MM.1S (cell line): ENCODE measurements around the gene ASIC5.

ENCODE experiments used
- DNase-seq: peaks from one replicate; pipeline ENCODE4 v3.0.0-alpha.2; 2015
- H2AFZ ChIP-seq: fragments of 300-600 bp; sonication (generic); 2 replicates; pipeline ENCODE4 v1.6.0; 2016; ENCODE audit warnings: antibody characterized with exemption, low read length
- H3F3A ChIP-seq: fragments of 300-600 bp; sonication (generic); 2 replicates; pipeline ENCODE4 v1.6.1; 2016; ENCODE audit warnings: mild to moderate bottlenecking, antibody characterized with exemption, low read length, moderate library complexity, mixed read lengths; ENCODE audit not compliant: insufficient read depth
- H3K27ac ChIP-seq: fragments of 300-600 bp; sonication (generic); 2 replicates; pipeline ENCODE4 v1.5.1; 2016; ENCODE audit warnings: mild to moderate bottlenecking, low read length
- H3K27me3 ChIP-seq: fragments of 300-600 bp; sonication (generic); replicated peaks from 2 replicates; pipeline ENCODE4 v1.6.0; 2016; ENCODE audit warnings: low read length; ENCODE audit not compliant: insufficient read depth
- H3K36me3 ChIP-seq: fragments of 300-600 bp; sonication (generic); replicated peaks from 2 replicates; pipeline ENCODE4 v1.6.1; 2016; ENCODE audit warnings: mild to moderate bottlenecking, low read length, mixed read lengths; ENCODE audit not compliant: insufficient read depth
- H3K4me1 ChIP-seq: fragments of 300-600 bp; sonication (generic); 2 replicates; pipeline ENCODE4 v1.6.1; 2016; ENCODE audit warnings: low read length, mixed read lengths
- H3K4me2 ChIP-seq: fragments of 300-600 bp; sonication (generic); 2 replicates; pipeline ENCODE4 v1.6.0; 2016; ENCODE audit warnings: low read depth, low read length
- H3K4me3 ChIP-seq: fragments of 300-600 bp; sonication (generic); 2 replicates; pipeline ENCODE4 v1.5.1; 2016; ENCODE audit warnings: low read length, mixed read lengths
- H3K79me2 ChIP-seq: fragments of 300-600 bp; sonication (generic); 2 replicates; pipeline ENCODE4 v1.6.1; 2016; ENCODE audit warnings: mixed run types, low read length, mixed read lengths
- H3K9ac ChIP-seq: fragments of 300-600 bp; sonication (generic); 2 replicates; pipeline ENCODE4 v1.6.1; 2016; ENCODE audit warnings: low read length, mixed read lengths
- H3K9me2 ChIP-seq: fragments of 300-600 bp; sonication (generic); replicated peaks from 2 replicates; pipeline ENCODE4 v1.6.1; 2016; ENCODE audit warnings: mild to moderate bottlenecking, low read length, mixed read lengths; ENCODE audit not compliant: insufficient read depth
- H3K9me3 ChIP-seq: fragments of 300-600 bp; sonication (generic); replicated peaks from 2 replicates; pipeline ENCODE4 v1.6.1; 2016; ENCODE audit warnings: mild to moderate bottlenecking, low read length, mixed read lengths; ENCODE audit not compliant: insufficient read depth
- H4K20me1 ChIP-seq: fragments of 300-600 bp; sonication (generic); 2 replicates; pipeline ENCODE4 v1.6.1; 2016; ENCODE audit warnings: mild to moderate bottlenecking, low read length, moderate library complexity, mixed read lengths; ENCODE audit not compliant: insufficient read depth
- CTCF ChIP-seq: fragments of 300-600 bp; sonication (generic); IDR thresholded peaks from 2 replicates; pipeline ENCODE4 v1.5.1; 2016; ENCODE audit warnings: antibody characterized with exemption, low read length, mixed read lengths
- EZH2 ChIP-seq: fragments of 300-600 bp; sonication (generic); optimal IDR thresholded peaks from 2 replicates; pipeline ENCODE3; 2017; ENCODE audit warnings: low read depth, mild to moderate bottlenecking, antibody characterized with exemption, low read length, mixed read lengths
- EZH2phosphoT487 ChIP-seq: fragments of 300-600 bp; sonication (generic); IDR thresholded peaks from 2 replicates; pipeline ENCODE4 v1.6.1; 2018; ENCODE audit warnings: antibody characterized with exemption, low read length

Gene ASIC5

GRCh38 chr4:155789982-155790381 lies 76.1 kb downstream of the ASIC5 start:
- no peak for DNase-seq
- no peaks in the 10 kb centered on the region for H3K79me2 ChIP-seq
- H3K4me1 ChIP-seq = peaks cover 8% of the 10 kb centered on the region
- no peaks in the 10 kb centered on the region for H3K36me3 ChIP-seq
- H2AFZ ChIP-seq = no peak overlapping the region
- no peak overlapping the region for H3K27ac ChIP-seq
- no peak overlapping the region for H3K4me3 ChIP-seq
- H3F3A ChIP-seq = 0 out of 2 replicates have a peak, but pooled peaks cover 3% of the 10 kb centered on the region
- no peaks in the 10 kb centered on the region for H3K9me3 ChIP-seq
- no peaks in the 10 kb centered on the region for H3K9me2 ChIP-seq
- H3K27me3 ChIP-seq = no peaks in the 10 kb centered on the region
- H3K9ac ChIP-seq = no peak overlapping the region
- peak overlapping the region; percentile 94 for H3K4me2 ChIP-seq
- H4K20me1 ChIP-seq = no peaks in the 10 kb centered on the region
- TF ChIP-seq EZH2 (no peak), CTCF (no peak), EZH2phosphoT487 (no peak)

- TF ChIP-seq EZH2phosphoT487 (no peak), CTCF (no peak), EZH2 (no peak)
- Histone ChIP-seq H3K27me3 (no peaks in the 10 kb centered on the region), H3F3A (0 out of 2 replicates have a peak, but pooled peaks cover 3% of the 10 kb centered on the region), H3K9me2 (no peaks in the 10 kb centered on the region), H3K4me3 (peak overlapping the region; percentile 47), H3K36me3 (no peaks in the 10 kb centered on the region), H3K4me2 (peak overlapping the region; percentile 94), H3K9ac (0 out of 2 replicates have a peak overlapping the region, but pooled peaks have one; percentile 10), H4K20me1 (no peaks in the 10 kb centered on the region), H3K9me3 (no peaks in the 10 kb centered on the region), H3K4me1 (peaks cover 8% of the 10 kb centered on the region), H2AFZ (peak overlapping the region; percentile 88), H3K79me2 (no peaks in the 10 kb centered on the region), H3K27ac (no peak overlapping the region)
- peak; percentile 36 for DNase-seq
Measured at GRCh38 chr4:155789391-155789790, 76.7 kb downstream of the ASIC5 start.

GRCh38 chr4:155787113-155787710 lies 78.9 kb downstream of the ASIC5 start:
- no peaks in the 10 kb centered on the region for H3K27me3 ChIP-seq
- TF ChIP-seq EZH2phosphoT487 = no peak
- peak; percentile 84 for TF ChIP-seq CTCF
- H3K27ac ChIP-seq = no peak overlapping the region
- H3K9me3 ChIP-seq = no peaks in the 10 kb centered on the region
- H3K36me3 ChIP-seq = no peaks in the 10 kb centered on the region
- H3K9ac ChIP-seq = no peak overlapping the region
- H3F3A ChIP-seq = 0 out of 2 replicates have a peak, but pooled peaks cover 3% of the 10 kb centered on the region
- peaks cover 8% of the 10 kb centered on the region for H3K4me1 ChIP-seq
- H2AFZ ChIP-seq = peak overlapping the region; percentile 56; the same call in 1 of the 2 replicates
- peak; percentile 80 for DNase-seq
- H3K79me2 ChIP-seq = no peaks in the 10 kb centered on the region
- no peak overlapping the region for H3K4me3 ChIP-seq
- peak overlapping the region; percentile 8; the same call in 1 of the 2 replicates for H3K4me2 ChIP-seq
- H4K20me1 ChIP-seq = no peaks in the 10 kb centered on the region
- H3K9me2 ChIP-seq = no peaks in the 10 kb centered on the region
